ENCODE results near the gene IRF3.

Gene IRF3

GRCh38 chr19:49665351-49666119, at the start of gene IRF3, which contains the start of gene BCL2L12:
Gene IRF3, minus strand, starts transcription at chr19:49665857. Its CDS starts 1,019 bp downstream, at chr19:49664838.
Gene BCL2L12, plus strand, starts transcription at chr19:49665933. Its CDS starts 760 bp downstream, at chr19:49666693.
- DNase-seq (ENCODE audit: low read depth) = peak; percentile 94

GRCh38 chr19:49713236-49713845, 47.7 kb upstream of the IRF3 start:
- DNase-seq (ENCODE audit: low read depth) = no peak

- peak; percentile 66 for DNase-seq (ENCODE audit: low read depth)
Measured at GRCh38 chr19:49712397-49712859, 46.8 kb upstream of the IRF3 start.

GRCh38 chr19:49710372-49710951, 44.8 kb upstream of the IRF3 start:
- DNase-seq (ENCODE audit: low read depth) = peak; percentile 55

- DNase-seq (ENCODE audit: low read depth) = no peak
Measured at GRCh38 chr19:49705919-49706318, 40.3 kb upstream of the IRF3 start.

- DNase-seq (ENCODE audit: low read depth) = no peak
Measured at GRCh38 chr19:49704888-49705642, 39.4 kb upstream of the IRF3 start.

- DNase-seq (ENCODE audit: low read depth) = no peak
Measured at GRCh38 chr19:49701271-49701786, 35.7 kb upstream of the IRF3 start.

GRCh38 chr19:49700563-49700962, 34.9 kb upstream of the IRF3 start:
- DNase-seq (ENCODE audit: low read depth) = no peak

GRCh38 chr19:49699364-49699763, 33.7 kb upstream of the IRF3 start:
- DNase-seq (ENCODE audit: low read depth) = no peak

GRCh38 chr19:49696865-49697264, 31.2 kb upstream of the IRF3 start:
- DNase-seq (ENCODE audit: low read depth) = no peak

GRCh38 chr19:49696115-49696514, 30.5 kb upstream of the IRF3 start:
- DNase-seq (ENCODE audit: low read depth) = no peak

GRCh38 chr19:49692147-49692506, 26.5 kb upstream of the IRF3 start:
- no peak for DNase-seq (ENCODE audit: low read depth)

- DNase-seq (ENCODE audit: low read depth) = peak; percentile 68
Measured at GRCh38 chr19:49691243-49692146, 25.8 kb upstream of the IRF3 start.

GRCh38 chr19:49690656-49691242, 25.1 kb upstream of the IRF3 start, which contains the start of gene CPT1C:
Gene CPT1C, plus strand, starts transcription at chr19:49691116. Its CDS starts 1,137 bp downstream, at chr19:49692253.
- peak; percentile 77 for DNase-seq (ENCODE audit: low read depth)

GRCh38 chr19:49690079-49690655, 24.5 kb upstream of the IRF3 start:
- DNase-seq (ENCODE audit: low read depth) = no peak

GRCh38 chr19:49689133-49690078, 23.7 kb upstream of the IRF3 start, which contains the start of gene ADM5:
Gene ADM5, plus strand, starts transcription at chr19:49689594. Its CDS starts 244 bp downstream, at chr19:49689838.
- DNase-seq (ENCODE audit: low read depth) = no peak

- DNase-seq (ENCODE audit: low read depth) = no peak
Measured at GRCh38 chr19:49688531-49689132, 23.0 kb upstream of the IRF3 start.

GRCh38 chr19:49687566-49688316, 22.1 kb upstream of the IRF3 start:
- DNase-seq (ENCODE audit: low read depth) = no peak
